GM19099 (cell line): ENCODE data around the gene NTN1.

ENCODE experiments used
- POLR2A ChIP-seq: IDR thresholded peaks from 3 replicates; pipeline ENCODE4 v1.6.1; 2011; ENCODE audit warnings: low read depth; ENCODE audit not compliant: insufficient read length; ENCODE audit errors: extremely low read depth

The NTN1 gene

DNA sequence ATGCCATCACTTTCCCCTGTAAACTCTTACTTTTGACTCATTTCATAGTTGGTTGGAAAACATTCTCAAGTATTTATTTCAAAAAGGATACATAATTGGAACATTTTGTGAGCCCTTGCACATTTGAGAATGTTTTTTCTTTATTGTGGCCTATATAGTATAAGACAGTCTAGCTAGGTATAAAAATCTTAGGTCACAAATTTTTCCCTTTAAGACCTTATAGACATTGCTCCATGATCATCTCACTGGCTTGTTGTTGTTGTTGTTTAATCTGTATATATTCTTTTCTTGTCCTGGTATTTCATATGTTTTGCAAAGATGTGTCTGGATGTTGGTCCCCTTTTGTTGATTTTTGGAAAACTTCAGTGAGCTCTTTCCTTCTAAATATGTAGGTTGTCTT is 194.2 kb downstream of the NTN1 start:
- TF ChIP-seq POLR2A: no peak

DNA sequence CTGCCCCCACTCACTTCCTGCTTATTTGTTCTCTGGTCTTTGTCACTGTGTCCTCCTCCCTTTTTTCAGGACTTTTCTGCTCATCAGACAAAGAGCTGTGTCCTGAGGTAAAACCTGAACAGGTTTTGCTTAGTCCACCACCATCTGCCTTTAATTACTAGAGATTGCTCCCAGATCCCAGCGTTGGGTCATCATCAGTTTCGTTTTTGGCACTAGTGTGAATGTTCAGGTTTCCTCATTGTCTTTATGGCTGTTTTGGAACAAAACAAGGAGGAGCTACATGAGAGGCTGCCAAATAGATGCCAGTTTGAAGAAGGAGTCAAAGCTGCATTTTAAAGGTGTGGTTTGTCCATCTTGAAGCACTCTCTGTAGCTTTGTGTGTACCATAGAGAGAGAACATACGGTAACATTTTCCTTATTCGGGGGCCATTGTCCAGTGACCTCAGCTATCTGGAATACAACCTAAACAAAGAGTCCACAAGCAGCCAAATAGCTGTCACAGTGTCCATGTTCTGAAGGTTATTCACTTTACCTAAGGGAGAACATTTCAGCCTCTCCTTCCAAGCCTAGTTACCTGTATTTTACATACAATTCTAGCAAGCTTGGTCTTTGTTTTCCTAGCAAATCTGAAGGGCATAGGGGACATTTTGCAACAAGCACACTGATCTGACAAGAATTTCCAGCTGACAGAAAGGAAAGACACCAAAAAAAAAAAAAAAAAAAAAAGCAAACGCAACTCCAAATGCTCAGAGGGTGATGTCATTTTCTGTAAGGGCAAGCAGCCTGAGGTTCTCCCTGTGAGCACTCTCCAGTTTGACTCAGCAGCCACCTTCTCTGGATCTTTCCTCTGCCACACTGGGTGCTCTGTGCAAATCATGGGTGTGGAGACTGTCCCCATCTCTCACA is 196.1 kb downstream of the NTN1 start:
- no peak for TF ChIP-seq POLR2A

DNA sequence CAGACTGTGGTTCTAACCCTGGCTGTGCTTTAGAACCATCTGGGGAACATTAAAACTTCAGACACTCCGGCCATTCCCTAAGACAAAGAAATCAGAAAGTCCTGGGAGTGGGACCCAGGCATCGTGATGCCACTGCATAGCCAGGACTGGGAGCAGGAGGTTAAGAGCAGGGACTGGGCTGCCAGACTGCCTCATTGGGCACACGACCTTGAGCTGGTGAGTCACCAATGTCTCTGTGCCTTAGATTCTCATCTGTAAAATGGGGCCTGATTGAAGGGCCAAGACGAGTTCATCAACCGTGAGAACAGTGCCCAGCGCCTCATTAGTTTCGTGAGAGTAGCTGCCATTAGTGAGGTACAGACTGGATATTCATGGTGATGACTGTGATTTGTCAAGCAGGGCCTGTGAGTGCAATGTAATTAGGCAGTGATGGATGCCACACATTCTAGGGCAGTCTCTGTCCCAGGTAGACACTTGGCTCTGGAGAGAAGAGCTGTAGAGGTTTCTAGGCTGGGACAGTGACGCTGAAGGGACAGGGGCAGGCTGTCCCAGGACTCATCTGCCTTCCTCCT is 196.8 kb downstream of the NTN1 start:
- TF ChIP-seq POLR2A: no peak

- TF ChIP-seq POLR2A: no peak
Measured at GRCh38 chr17:9218911-9219310, 197.6 kb downstream of the NTN1 start.

GRCh38 chr17:9219631-9220397 is 198.5 kb downstream of the NTN1 start:
- no peak for TF ChIP-seq POLR2A

- TF ChIP-seq POLR2A: no peak
Measured at GRCh38 chr17:9220398-9221146, 199.3 kb downstream of the NTN1 start.

DNA sequence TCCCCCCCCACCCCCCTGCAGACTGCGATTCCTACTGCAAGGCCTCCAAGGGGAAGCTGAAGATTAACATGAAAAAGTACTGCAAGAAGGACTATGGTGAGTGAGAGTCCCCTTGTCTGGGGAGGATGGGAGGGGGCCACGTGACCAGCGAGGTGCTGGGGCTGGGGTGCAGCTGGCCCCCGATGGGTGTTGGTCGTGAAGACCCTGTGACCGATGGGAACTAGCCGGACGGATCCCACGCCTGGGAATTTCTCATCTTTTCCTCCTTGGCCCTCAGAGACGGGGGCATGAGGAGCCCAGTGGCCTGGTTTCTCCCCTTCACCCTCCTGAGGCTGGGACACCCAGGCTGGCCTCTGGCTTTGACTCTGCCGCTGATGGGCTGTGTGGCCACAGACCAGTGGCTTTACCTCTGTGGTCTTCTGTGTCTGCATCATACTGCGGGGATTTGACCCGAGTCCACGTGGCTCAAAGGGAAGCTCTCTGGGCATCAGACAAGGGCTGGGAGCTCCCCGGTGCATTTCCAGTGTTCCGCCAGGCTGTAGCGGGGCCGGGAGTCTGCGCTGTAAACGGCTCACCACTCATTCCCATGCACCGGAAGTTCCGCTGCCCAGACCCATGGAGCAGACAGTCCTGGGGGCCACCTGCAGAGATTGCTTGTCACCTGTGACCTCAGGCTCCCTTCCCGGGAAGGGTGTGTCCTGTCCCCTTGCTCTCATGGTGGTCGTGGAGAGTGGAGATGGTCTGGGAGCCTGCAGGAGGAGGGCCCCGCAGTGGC is 200.0 kb downstream of the NTN1 start:
- TF ChIP-seq POLR2A: no peak

- no peak for TF ChIP-seq POLR2A
Measured at GRCh38 chr17:9221922-9222180, 200.5 kb downstream of the NTN1 start.

GRCh38 chr17:9223531-9223930 is 202.2 kb downstream of the NTN1 start:
- no peak for TF ChIP-seq POLR2A

DNA sequence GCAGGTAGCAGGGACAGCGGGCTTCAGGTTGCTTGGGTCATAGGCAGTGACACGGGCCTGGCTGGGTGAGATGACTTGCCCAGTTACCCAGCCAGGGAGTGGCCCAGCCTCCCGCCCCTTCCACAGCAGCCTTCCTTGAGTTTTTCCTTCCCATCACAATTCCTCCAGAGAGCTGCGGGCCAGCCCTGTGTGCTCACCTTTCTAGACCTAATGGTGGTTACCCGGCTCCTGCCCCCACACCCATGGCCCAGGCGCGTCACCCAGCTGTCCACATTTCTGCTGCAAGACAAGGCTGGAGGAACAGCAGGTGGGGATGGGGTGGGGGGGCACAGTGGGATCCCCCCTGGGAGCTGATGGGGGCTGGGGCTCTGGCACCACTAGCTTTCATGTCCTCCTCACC is 203.2 kb downstream of the NTN1 start:
- TF ChIP-seq POLR2A: no peak

DNA sequence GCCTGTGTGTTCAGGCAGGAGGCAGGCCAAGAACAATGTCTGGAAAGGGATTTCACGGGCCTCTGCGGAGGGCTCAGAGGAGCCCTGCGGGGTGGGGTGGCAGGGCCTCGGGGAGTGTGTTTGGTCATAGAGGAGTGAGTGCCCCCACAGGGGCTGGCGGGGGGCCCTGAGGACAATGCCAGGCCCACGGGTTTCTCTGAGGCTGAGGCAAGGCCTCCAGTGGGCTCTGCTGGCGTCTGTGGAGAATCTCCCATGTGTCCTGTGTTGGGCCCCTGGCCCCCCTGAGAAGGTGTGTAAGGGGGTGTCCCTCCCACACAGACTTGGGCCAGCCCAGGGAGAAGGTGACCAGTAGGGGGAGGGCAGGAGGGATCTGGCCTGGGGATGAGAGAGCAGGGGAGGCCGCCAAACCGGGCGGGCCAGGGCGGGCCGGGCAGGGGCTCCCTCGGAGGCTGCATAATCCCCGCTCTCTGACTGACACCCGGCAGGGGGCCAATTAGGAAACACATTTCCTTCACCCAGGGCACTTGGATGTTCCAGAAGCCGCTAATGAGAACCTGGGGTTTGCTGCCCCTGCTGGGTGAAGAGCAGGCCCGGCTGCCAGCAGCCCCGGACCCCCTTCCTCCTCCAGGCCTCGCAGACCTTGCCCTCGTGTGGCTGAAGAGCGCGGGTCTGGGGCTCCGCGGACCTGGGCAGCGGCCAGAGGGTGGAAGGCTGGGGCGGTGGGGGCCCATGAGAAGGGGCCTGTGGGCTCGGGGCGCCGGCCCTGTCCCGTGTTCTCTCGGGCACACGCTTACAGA is 204.2 kb downstream of the NTN1 start:
- TF ChIP-seq POLR2A: no peak

- no peak for TF ChIP-seq POLR2A
Measured at GRCh38 chr17:9226130-9226793, 205.0 kb downstream of the NTN1 start.

DNA sequence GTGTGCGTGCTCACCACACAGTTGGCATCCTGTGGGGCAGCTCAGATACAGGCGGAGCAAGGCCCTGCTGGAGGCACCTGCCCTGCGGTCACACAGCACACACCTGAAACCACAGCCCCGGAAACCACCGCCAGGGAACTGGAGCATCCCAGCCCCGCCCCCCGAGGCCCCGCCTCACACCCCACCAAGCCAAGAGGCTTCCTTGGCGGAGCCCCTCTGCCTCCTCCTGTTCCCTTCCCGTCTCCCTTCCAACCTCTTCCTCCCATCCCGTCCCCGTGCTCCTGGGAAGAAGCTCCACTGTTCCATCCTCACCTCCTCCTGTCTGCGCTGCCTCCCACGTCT is 205.5 kb downstream of the NTN1 start:
- TF ChIP-seq POLR2A: no peak
